IMR-90 (cell line): ENCODE data around the gene NOC2L. TPM values are rescaled to one million over a fixed set of nuclear protein-coding genes. Genes with fewer than 3 reads are reported as not detected.
"Not testable (repeated sequence)": the region's sequence is repeated elsewhere in the genome, so short reads cannot be mapped to it uniquely, and the experiment has no call there.

Experiments
- ATAC-seq: fragments of 200-7000 bp; cut with Tn5 transposase; 2 replicates; pipeline ENCODE4 v1.9.1; 2020; ENCODE audit warnings: low read depth, mild to moderate bottlenecking, moderate library complexity
- BruUV-seq: library from RNA; stranded (reverse); fragments of 400-500 nt; replicated peaks from 2 replicates; lab custom pipeline; 2021; lab: Mats Ljungman, UMichigan
- CTCF ChIA-PET: fragments of 300-600 bp; formaldehyde crosslinking; extraction: SDS; loops from one replicate; lab custom pipeline; 2021; ENCODE audit warnings: antibody characterized with exemption; lab: Yijun Ruan, JAX
- POLR2A ChIA-PET: fragments of 300-600 bp; sonication (Branson Sonifier 250); formaldehyde crosslinking; loops from one replicate; lab custom pipeline; 2022; ENCODE audit warnings: antibody characterized with exemption; ENCODE audit not compliant: unreplicated experiment; lab: Charles Lee
- DNase-seq: peaks from one replicate; pipeline ENCODE4 v3.0.0; 2013
- H2AFZ ChIP-seq: replicated peaks from 2 replicates; pipeline ENCODE3; 2013; ENCODE audit warnings: low read length, mild to moderate bottlenecking; ENCODE audit not compliant: poor library complexity
- H2AK5ac ChIP-seq: 2 replicates; pipeline ENCODE4 v1.6.1; 2013; ENCODE audit warnings: low read depth, low read length, inconsistent platforms
- H2AK9ac ChIP-seq: replicated peaks from 2 replicates; pipeline ENCODE3; 2013; ENCODE audit warnings: mild to moderate bottlenecking, low read depth, low read length, moderate library complexity; ENCODE audit not compliant: poor library complexity
- H2BK120ac ChIP-seq: 2 replicates; pipeline ENCODE4 v1.6.1; 2013; ENCODE audit warnings: low read depth, low read length, inconsistent platforms
- H2BK15ac ChIP-seq: 3 replicates; pipeline ENCODE4 v1.6.1; 2013; ENCODE audit warnings: low read depth, low read length, inconsistent platforms
- H2BK20ac ChIP-seq: 2 replicates; pipeline ENCODE4 v1.6.1; 2013; ENCODE audit warnings: low read depth, mild to moderate bottlenecking, inconsistent platforms, low read length, moderate library complexity
- H2BK5ac ChIP-seq: 2 replicates; pipeline ENCODE4 v1.6.1; 2013; ENCODE audit warnings: mild to moderate bottlenecking, low read depth, low read length, inconsistent platforms; ENCODE audit not compliant: poor library complexity, severe bottlenecking
- H3K14ac ChIP-seq: replicated peaks from 2 replicates; pipeline ENCODE4 v1.6.1; 2013; ENCODE audit warnings: low read depth, low read length, inconsistent platforms
- H3K18ac ChIP-seq: 2 replicates; pipeline ENCODE4 v1.6.1; 2013; ENCODE audit warnings: low read depth, low read length, control low read depth
- H3K23ac ChIP-seq: 2 replicates; pipeline ENCODE4 v1.6.1; 2013; ENCODE audit warnings: low read depth, low read length, inconsistent platforms
- H3K27ac ChIP-seq: 2 replicates; pipeline ENCODE4 v1.5.1; 2013; ENCODE audit warnings: mild to moderate bottlenecking, control low read depth, low read length; ENCODE audit not compliant: insufficient read depth
- H3K27me3 ChIP-seq: 2 replicates; pipeline ENCODE4 v1.6.1; 2013; ENCODE audit warnings: low read length; ENCODE audit not compliant: control insufficient read depth, insufficient read depth
- H3K36me3 ChIP-seq: 2 replicates; pipeline ENCODE4 v1.6.1; 2013; ENCODE audit warnings: low read length, mixed read lengths; ENCODE audit not compliant: control insufficient read depth, insufficient read depth
- H3K4ac ChIP-seq: 2 replicates; pipeline ENCODE4 v1.6.1; 2013; ENCODE audit warnings: low read depth, low read length, inconsistent platforms
- H3K4me1 ChIP-seq: 2 replicates; pipeline ENCODE4 v1.6.1; 2013; ENCODE audit warnings: low read length, mixed read lengths; ENCODE audit not compliant: control insufficient read depth, insufficient read depth
- H3K4me2 ChIP-seq: 2 replicates; pipeline ENCODE4 v1.6.1; 2013; ENCODE audit warnings: low read depth, mild to moderate bottlenecking, control low read depth, low read length, moderate library complexity
- H3K4me3 ChIP-seq: 2 replicates; pipeline ENCODE4 v1.5.1; 2013; ENCODE audit warnings: low read depth, mild to moderate bottlenecking, control low read depth, low read length, moderate library complexity; ENCODE audit not compliant: insufficient read depth
- H3K56ac ChIP-seq: 2 replicates; pipeline ENCODE4 v1.6.1; 2013; ENCODE audit warnings: low read length, inconsistent platforms; ENCODE audit not compliant: insufficient read depth; ENCODE audit errors: extremely low read depth
- H3K79me1 ChIP-seq, 2 experiments: 2 replicates each; pipeline ENCODE4 v1.6.1; 2013; ENCODE audit warnings: low read length in 2 of 2, inconsistent platforms in 1 of 2, low read depth in 1 of 2
- H3K9ac ChIP-seq: 2 replicates; pipeline ENCODE4 v1.6.1; 2013; ENCODE audit warnings: low read depth, low read length, control low read depth
- H3K9me1 ChIP-seq: 2 replicates; pipeline ENCODE4 v1.6.1; 2013; ENCODE audit warnings: low read length, inconsistent platforms; ENCODE audit not compliant: insufficient read depth
- H3K9me3 ChIP-seq: 2 replicates; pipeline ENCODE4 v1.6.1; 2013; ENCODE audit warnings: low read length; ENCODE audit not compliant: control insufficient read depth, insufficient read depth
- H4K20me1 ChIP-seq: 2 replicates; pipeline ENCODE4 v1.6.1; 2013; ENCODE audit warnings: low read length, inconsistent platforms; ENCODE audit not compliant: insufficient read depth
- H4K5ac ChIP-seq: 2 replicates; pipeline ENCODE4 v1.6.1; 2013; ENCODE audit warnings: mild to moderate bottlenecking, low read depth, low read length, control low read depth
- H4K8ac ChIP-seq, 2 experiments: 2 replicates each; pipeline ENCODE4 v1.6.1; 2013; ENCODE audit warnings: low read depth in 2 of 2, low read length in 2 of 2, control low read depth in 1 of 2, inconsistent platforms in 1 of 2
- H4K91ac ChIP-seq: 2 replicates; pipeline ENCODE4 v1.6.1; 2013; ENCODE audit warnings: low read depth, low read length, inconsistent platforms; ENCODE audit not compliant: insufficient read depth
- BHLHE40 ChIP-seq: fragments of 150-350 bp; IDR thresholded peaks from 2 replicates; pipeline ENCODE4 v1.6.1; 2016; ENCODE audit warnings: mild to moderate bottlenecking, low read depth, low read length
- CHD1 ChIP-seq: IDR thresholded peaks from 2 replicates; pipeline ENCODE4 v1.6.1; 2012; ENCODE audit warnings: low read depth, low read length, improper control_type of control experiment
- ELK1 ChIP-seq: fragments of 150-350 bp; IDR thresholded peaks from 2 replicates; pipeline ENCODE4 v1.6.1; 2016; ENCODE audit warnings: low read depth, mild to moderate bottlenecking, low read length, moderate library complexity, borderline replicate concordance
- FOS ChIP-seq: fragments of 150-350 bp; IDR thresholded peaks from 2 replicates; pipeline ENCODE4 v1.6.1; 2016; ENCODE audit warnings: low read depth, low read length
- MAZ ChIP-seq: IDR thresholded peaks from 2 replicates; pipeline ENCODE4 v1.6.1; 2012; ENCODE audit warnings: low read depth, mild to moderate bottlenecking, low read length, improper control_type of control experiment, moderate library complexity, borderline replicate concordance
- POLR2A ChIP-seq: IDR thresholded peaks from 2 replicates; pipeline ENCODE4 v1.6.1; 2012; ENCODE audit warnings: mild to moderate bottlenecking, low read depth, low read length
- RCOR1 ChIP-seq: IDR thresholded peaks from 2 replicates; pipeline ENCODE4 v1.6.1; 2012; ENCODE audit warnings: mild to moderate bottlenecking, low read length, improper control_type of control experiment; ENCODE audit not compliant: insufficient replicate concordance
- SMC3 ChIP-seq: fragments of 150-350 bp; IDR thresholded peaks from 2 replicates; pipeline ENCODE4 v1.6.1; 2016; ENCODE audit warnings: low read depth, mild to moderate bottlenecking, antibody characterized with exemption, low read length, moderate library complexity
- WGBS, 2 experiments: methylation state at CpG; one replicate each; pipeline versions ENCODE4 v1.1.5 to v1.1.7; 2013; ENCODE audit warnings: missing lambda C conversion rate in 2 of 2; ENCODE audit not compliant: insufficient read length in 1 of 2; ENCODE audit errors: extremely low coverage in 2 of 2; 5-methylcytosine and 5-hydroxymethylcytosine counted together
- dilution Hi-C: fragments of 300-500 bp; cut with HindIII; formaldehyde crosslinking; loops from one replicate; pipeline ENCODE4 v1.14.3; 2018; ENCODE audit warnings: low sequenced_read_pairs; ENCODE audit not compliant: unreplicated experiment
- in situ Hi-C: fragments of 300-500 bp; cut with MboI; formaldehyde crosslinking; loops from 3 replicates; pipeline ENCODE4 v1.14.3; 2019; ENCODE audit warnings: low sequenced_read_pairs, inconsistent platforms, mixed read lengths
- intact Hi-C: fragments of 100-400 bp; cut with micrococcal nuclease; formaldehyde crosslinking; loops from 2 replicates; pipeline ENCODE4 v1.10.0; 2022
- polyA plus RNA-seq, 3 experiments: library from polyadenylated mRNA; depleted of rRNA; stranded (reverse); fragments of >200 nt; gene quantifications; 2 replicates each; pipeline ENCODE4 v1.2.3, GENCODE V29; 2012; ENCODE audit warnings: low replicate concordance in 1 of 3
- total RNA-seq: library from RNA; depleted of rRNA; stranded (reverse); fragments of >200 nt; gene quantifications from 2 replicates; pipeline ENCODE4 v1.2.3, GENCODE V29; 2012

NOC2L gene
- total and polyA plus RNA-seq, 2 of the 4 experiments (the other 2 are of a cell fraction): 74.2 to 106 TPM

DNA sequence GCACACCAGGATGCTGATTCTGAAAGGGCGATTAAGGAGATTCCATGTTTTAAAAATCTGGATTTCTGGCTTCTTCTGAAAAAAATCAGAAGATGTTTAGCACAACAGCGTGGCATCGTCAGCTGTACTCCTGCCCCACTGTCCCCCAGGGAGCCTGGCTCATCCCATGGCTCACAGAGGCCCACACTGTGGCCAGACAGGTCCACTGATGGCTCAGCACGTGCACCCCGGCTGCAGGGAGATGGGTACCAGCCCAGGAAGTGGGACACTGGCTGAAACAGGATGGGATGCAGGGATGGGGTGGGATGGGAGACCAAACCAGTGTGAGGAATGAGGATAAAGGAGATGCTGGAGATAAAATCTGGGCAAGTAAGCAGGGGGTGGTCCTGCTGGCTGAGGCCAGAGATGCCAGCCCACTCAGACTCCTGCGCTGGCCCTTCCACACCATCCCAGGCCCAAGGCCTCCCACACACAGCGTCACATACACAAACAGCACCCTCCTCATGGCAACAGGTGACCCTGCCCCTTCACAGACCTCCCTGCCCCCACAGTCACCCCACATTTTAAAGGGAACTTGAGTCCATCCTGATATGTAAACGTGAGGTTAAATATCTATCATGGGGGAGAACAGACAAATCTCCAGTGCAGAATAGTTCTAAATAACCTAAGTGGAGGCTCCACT is 59.3 kb downstream of the NOC2L start:
- Histone ChIP-seq H2BK20ac (no peak overlapping the region), H3K23ac (no peak overlapping the region), H2AFZ (peak overlapping the region; percentile 41), H3K79me1 (no peaks in the 10 kb centered on the region), H3K4me2 (no peak overlapping the region), H3K4me1 (0 out of 2 replicates have a peak, but pooled peaks cover 2% of the 10 kb centered on the region), H3K56ac (no peak overlapping the region), H3K9me3 (no peaks in the 10 kb centered on the region), H4K5ac (no peak overlapping the region), H3K4ac (no peak overlapping the region), H4K20me1 (no peaks in the 10 kb centered on the region), H3K9ac (no peak overlapping the region), H3K9me1 (no peaks in the 10 kb centered on the region), H3K4me3 (no peak overlapping the region), H2AK5ac (no peak overlapping the region), H2BK15ac (no peak overlapping the region; the same call in 2 of the 3 replicates), H4K91ac (no peak overlapping the region), H3K18ac (no peak overlapping the region), H2AK9ac (no peak overlapping the region), H2BK5ac (no peak overlapping the region), H4K8ac (no peak overlapping the region), H3K27me3 (peaks cover 24% of the 10 kb centered on the region), H3K14ac (no peak overlapping the region), H2BK120ac (no peak overlapping the region), H3K27ac (no peak overlapping the region), H3K36me3 (no peaks in the 10 kb centered on the region)
- ATAC-seq: no peak
- in situ Hi-C loops: no loop called here
- WGBS, 2 experiments: 90% methylated on average over 5 of the region's 8 CpGs; no CpG with 5 or more reads in 1 of the 2 experiments
- TF ChIP-seq FOS: no peak
- TF ChIP-seq BHLHE40: no peak
- no peak for TF ChIP-seq SMC3
- no peak for TF ChIP-seq MAZ
- TF ChIP-seq POLR2A: no peak
- TF ChIP-seq RCOR1: no peak
- no peak for TF ChIP-seq ELK1
- TF ChIP-seq CHD1: no peak
- no peak for DNase-seq
- ChIA-PET POLR2A (no interaction called here), CTCF (no interaction called here)
- dilution Hi-C loops: no loop called here
- intact Hi-C loops: loop anchor here (5.0 kb wide), 1 partner anchor 78 kb away; no protein-coding TSS in a partner anchor
- no TSS peak for BruUV-seq

- H4K8ac ChIP-seq, H4K5ac ChIP-seq, H2AK9ac ChIP-seq, ATAC-seq, H3K4me1 ChIP-seq, H3K27ac ChIP-seq, H3K14ac ChIP-seq, POLR2A ChIA-PET, H2BK20ac ChIP-seq, H3K4me2 ChIP-seq, H3K36me3 ChIP-seq, H3K4me3 ChIP-seq, in situ Hi-C loops, H3K79me1 ChIP-seq, H3K56ac ChIP-seq, H3K9ac ChIP-seq, H3K4ac ChIP-seq, H3K9me3 ChIP-seq, H3K23ac ChIP-seq, dilution Hi-C loops, H2BK5ac ChIP-seq, H2BK120ac ChIP-seq, H3K18ac ChIP-seq, intact Hi-C loops, H2BK15ac ChIP-seq, DNase-seq, H2AK5ac ChIP-seq, H4K20me1 ChIP-seq, H4K91ac ChIP-seq, H2AFZ ChIP-seq, H3K9me1 ChIP-seq, BruUV-seq: not testable (repeated sequence)
- 64% methylated on average over 6 of the region's 17 CpGs; no CpG with 5 or more reads in 1 of the 2 experiments for WGBS, 2 experiments
- H3K27me3 ChIP-seq: peaks cover 28% of the 10 kb centered on the region
- CTCF ChIA-PET: interaction anchor here (0.7 kb wide), 1 partner anchor 29 kb away, joined by 3 read pairs; no protein-coding TSS in a partner anchor
Observed at GRCh38 chr1:897951-898350, 61.1 kb downstream of the NOC2L start.
